Ishikawa (cell line): ENCODE data around the gene NKAIN2.

ENCODE experiments used
- EGR1 ChIP-seq: IDR thresholded peaks from 2 replicates; pipeline ENCODE4 v1.6.1; 2012
- EP300 ChIP-seq: IDR thresholded peaks from 2 replicates; pipeline ENCODE4 v1.6.1; 2012; ENCODE audit warnings: borderline replicate concordance
- NFIC ChIP-seq: IDR thresholded peaks from 2 replicates; pipeline ENCODE4 v1.6.1; 2012
- RAD21 ChIP-seq: IDR thresholded peaks from 2 replicates; pipeline ENCODE4 v1.6.1; 2012; ENCODE audit warnings: low read depth
- TCF12 ChIP-seq: IDR thresholded peaks from 2 replicates; pipeline ENCODE4 v1.6.1; 2012; ENCODE audit warnings: low read depth
- TEAD4 ChIP-seq: IDR thresholded peaks from 2 replicates; pipeline ENCODE4 v1.6.1; 2012
- TF ChIP-seq, protein P1 (sequence below): IDR thresholded peaks from 2 replicates; pipeline ENCODE4 v1.6.1; 2012; ENCODE audit warnings: low read depth, mild to moderate bottlenecking

DNA sequence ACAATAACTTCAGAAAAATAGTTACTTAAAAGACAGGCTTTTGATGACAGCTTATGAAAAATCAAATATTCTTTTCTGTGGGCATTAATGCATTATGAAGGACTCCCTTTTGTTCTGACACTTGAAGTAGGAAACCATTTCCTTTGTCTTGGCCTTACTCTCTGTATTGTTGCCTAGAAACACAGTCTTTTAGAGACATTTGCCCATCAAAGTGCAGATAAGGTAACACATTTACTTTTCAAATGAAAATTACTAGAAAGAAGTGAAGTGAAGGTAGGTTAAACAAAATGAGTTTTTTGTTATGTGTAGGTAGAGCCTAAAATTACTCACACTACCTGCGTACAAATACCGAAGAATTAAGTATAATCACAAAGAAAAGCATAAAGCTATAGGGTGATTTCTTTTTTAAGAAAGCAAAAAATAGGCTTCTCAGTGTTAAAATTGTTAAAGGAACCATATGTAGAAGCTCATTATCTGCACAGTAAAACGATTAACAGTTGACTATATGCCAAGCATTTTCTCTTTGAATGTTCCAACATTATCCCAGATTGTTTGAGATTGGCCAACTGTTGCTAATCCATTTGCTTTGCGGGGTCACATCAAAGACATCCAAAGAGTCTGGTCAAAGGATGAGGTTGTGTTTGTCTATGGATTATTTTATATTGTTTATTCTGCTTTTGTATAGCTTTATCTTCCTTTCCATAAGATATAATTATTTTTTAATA, 616.6 kb downstream of the NKAIN2 start:
- TF ChIP-seq TEAD4 (no peak), EP300 (no peak), RAD21 (no peak), TCF12 (no peak), NFIC (no peak), EGR1 (no peak)
- TF ChIP-seq, protein P1, sequence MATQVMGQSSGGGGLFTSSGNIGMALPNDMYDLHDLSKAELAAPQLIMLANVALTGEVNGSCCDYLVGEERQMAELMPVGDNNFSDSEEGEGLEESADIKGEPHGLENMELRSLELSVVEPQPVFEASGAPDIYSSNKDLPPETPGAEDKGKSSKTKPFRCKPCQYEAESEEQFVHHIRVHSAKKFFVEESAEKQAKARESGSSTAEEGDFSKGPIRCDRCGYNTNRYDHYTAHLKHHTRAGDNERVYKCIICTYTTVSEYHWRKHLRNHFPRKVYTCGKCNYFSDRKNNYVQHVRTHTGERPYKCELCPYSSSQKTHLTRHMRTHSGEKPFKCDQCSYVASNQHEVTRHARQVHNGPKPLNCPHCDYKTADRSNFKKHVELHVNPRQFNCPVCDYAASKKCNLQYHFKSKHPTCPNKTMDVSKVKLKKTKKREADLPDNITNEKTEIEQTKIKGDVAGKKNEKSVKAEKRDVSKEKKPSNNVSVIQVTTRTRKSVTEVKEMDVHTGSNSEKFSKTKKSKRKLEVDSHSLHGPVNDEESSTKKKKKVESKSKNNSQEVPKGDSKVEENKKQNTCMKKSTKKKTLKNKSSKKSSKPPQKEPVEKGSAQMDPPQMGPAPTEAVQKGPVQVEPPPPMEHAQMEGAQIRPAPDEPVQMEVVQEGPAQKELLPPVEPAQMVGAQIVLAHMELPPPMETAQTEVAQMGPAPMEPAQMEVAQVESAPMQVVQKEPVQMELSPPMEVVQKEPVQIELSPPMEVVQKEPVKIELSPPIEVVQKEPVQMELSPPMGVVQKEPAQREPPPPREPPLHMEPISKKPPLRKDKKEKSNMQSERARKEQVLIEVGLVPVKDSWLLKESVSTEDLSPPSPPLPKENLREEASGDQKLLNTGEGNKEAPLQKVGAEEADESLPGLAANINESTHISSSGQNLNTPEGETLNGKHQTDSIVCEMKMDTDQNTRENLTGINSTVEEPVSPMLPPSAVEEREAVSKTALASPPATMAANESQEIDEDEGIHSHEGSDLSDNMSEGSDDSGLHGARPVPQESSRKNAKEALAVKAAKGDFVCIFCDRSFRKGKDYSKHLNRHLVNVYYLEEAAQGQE = no peak
